HepG2 (cell line): Measurements from ENCODE around the gene TNPO3. TPM values are rescaled to one million over a fixed set of nuclear protein-coding genes. Genes with fewer than 3 reads are reported as not detected.

Source experiments
- DPF2 ChIP-seq: sonication (generic); formaldehyde crosslinking; IDR thresholded peaks from 2 replicates; pipeline ENCODE4 v1.4.0; 2020; ENCODE audit warnings: mild to moderate bottlenecking, low read depth, missing genetic modification reagents, borderline replicate concordance
- KAT2B ChIP-seq: fragments of 150-350 bp; IDR thresholded peaks from 2 replicates; pipeline ENCODE4 v1.6.1; 2014; ENCODE audit warnings: low read depth, low read length, borderline replicate concordance
- TMF1 ChIP-seq: sonication (generic); formaldehyde crosslinking; IDR thresholded peaks from 2 replicates; pipeline ENCODE4 v1.8.1; 2022; ENCODE audit warnings: low read depth, missing genetic modification reagents
- YEATS4 ChIP-seq: sonication (generic); formaldehyde crosslinking; IDR thresholded peaks from 2 replicates; pipeline ENCODE4 v1.4.0; 2020; ENCODE audit warnings: missing genetic modification reagents, borderline replicate concordance
- ZBTB40 ChIP-seq, 2 experiments: fragments of 450-650 bp in 1 of 2; sonication (generic) in 1 of 2; formaldehyde crosslinking in 1 of 2; IDR thresholded peaks; 2 replicates each; pipeline versions ENCODE4 v1.6.1 to v1.8.0; 2016 to 2022; ENCODE audit warnings: antibody characterized with exemption in 1 of 2, mild to moderate bottlenecking in 1 of 2, missing genetic modification reagents in 1 of 2
- ZMAT3 ChIP-seq: sonication (generic); formaldehyde crosslinking; conservative IDR thresholded peaks from 2 replicates; pipeline ENCODE4 v1.7.0; 2021; ENCODE audit warnings: missing genetic modification reagents
- ZSCAN25 ChIP-seq: sonication (generic); formaldehyde crosslinking; IDR thresholded peaks from 2 replicates; pipeline ENCODE4 v1.8.0; 2022; ENCODE audit warnings: mild to moderate bottlenecking, missing genetic modification reagents
- polyA plus RNA-seq, 8 experiments: library from polyadenylated mRNA; depleted of rRNA in 3 of 8; stranded (reverse) in 7 of 8; unstranded in 1 of 8; fragments of >200 nt; fragmentation: Illumina TruSeq in 4 of 8; extraction: Trizol in 4 of 8; gene quantifications; 2 replicates each; pipeline versions ENCODE4 v1.2.1 to v1.2.3, GENCODE V29; 2011 to 2016; ENCODE audit warnings: low read depth in 4 of 8, missing spikeins in 1 of 8, mixed read lengths in 1 of 8; ENCODE audit not compliant: insufficient read depth in 1 of 8
- total RNA-seq, 5 experiments: library from RNA; depleted of rRNA; stranded (reverse); fragments of >200 nt; fragmentation: Illumina TruSeq; extraction: Trizol; gene quantifications; 2 replicates each; pipeline ENCODE4 v1.2.3, GENCODE V29; 2016; ENCODE audit warnings: low read depth in 1 of 5
- TF ChIP-seq, protein P1 (sequence below): sonication (generic); formaldehyde crosslinking; IDR thresholded peaks from 2 replicates; pipeline ENCODE4 v1.8.1; 2022; ENCODE audit warnings: low read depth, mild to moderate bottlenecking, missing genetic modification reagents
- TF ChIP-seq, protein P2 (sequence below): sonication (generic); formaldehyde crosslinking; IDR thresholded peaks from 2 replicates; pipeline ENCODE4 v1.4.0; 2020; ENCODE audit warnings: missing genetic modification reagents

TNPO3 gene
- total and polyA plus RNA-seq, 2 of the 13 experiments (the other 11 are each of a cell fraction or from before 2014, with no cell fraction given), result 23.8 to 44.6 TPM

DNA sequence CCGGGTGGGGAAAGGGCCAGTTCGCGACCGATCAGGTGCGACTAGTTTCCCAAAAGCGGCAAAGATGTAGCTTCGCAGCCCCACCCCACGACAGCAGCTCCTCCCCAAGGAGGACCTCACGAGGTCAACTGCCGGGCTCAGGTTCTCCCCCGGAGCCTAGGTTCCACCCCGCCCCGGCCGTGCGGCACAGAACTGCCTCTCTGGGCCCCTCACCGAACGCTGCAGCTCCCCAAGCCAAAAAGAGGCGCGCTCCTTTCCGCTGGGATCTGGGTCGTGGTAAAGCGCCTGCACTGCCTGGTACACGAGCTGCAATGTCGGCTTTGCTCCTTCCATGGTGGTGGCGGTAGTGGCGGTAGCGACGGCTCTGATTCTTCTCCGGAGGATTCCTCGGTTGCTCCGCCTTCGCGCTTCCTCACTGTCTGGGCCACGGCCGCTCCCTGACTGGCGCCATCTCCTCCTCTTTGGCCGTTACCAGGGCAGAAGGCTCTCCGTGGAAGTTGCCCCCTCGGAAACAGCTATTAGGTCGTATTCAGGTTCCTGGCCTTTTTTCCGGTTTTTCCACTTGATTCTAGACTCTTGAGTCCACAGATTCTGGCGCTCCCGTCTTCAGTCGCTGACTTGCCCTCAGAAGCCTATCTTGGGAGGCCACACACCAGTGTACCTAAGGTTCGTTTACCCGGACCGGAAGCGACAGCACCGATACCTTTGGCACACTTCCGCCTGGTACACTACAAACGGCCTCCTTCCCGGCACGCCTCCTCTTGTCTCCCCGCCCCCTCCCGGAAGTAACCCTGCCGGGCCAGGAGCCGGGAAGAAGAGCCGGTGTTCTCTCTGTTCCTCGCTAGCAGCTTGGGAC, at the start of gene TNPO3 (continued):
- TF ChIP-seq ZBTB40 (IDR thresholded peaks at IDR 0.05), result peak; percentile 97
- TF ChIP-seq ZBTB40 (CRISPR knock-in tag; IDR thresholded peaks at IDR 0.05), result no peak; the same call in 1 of the 2 replicates
- TF ChIP-seq ZSCAN25 (CRISPR knock-in tag), result no peak
- TF ChIP-seq, protein P1, sequence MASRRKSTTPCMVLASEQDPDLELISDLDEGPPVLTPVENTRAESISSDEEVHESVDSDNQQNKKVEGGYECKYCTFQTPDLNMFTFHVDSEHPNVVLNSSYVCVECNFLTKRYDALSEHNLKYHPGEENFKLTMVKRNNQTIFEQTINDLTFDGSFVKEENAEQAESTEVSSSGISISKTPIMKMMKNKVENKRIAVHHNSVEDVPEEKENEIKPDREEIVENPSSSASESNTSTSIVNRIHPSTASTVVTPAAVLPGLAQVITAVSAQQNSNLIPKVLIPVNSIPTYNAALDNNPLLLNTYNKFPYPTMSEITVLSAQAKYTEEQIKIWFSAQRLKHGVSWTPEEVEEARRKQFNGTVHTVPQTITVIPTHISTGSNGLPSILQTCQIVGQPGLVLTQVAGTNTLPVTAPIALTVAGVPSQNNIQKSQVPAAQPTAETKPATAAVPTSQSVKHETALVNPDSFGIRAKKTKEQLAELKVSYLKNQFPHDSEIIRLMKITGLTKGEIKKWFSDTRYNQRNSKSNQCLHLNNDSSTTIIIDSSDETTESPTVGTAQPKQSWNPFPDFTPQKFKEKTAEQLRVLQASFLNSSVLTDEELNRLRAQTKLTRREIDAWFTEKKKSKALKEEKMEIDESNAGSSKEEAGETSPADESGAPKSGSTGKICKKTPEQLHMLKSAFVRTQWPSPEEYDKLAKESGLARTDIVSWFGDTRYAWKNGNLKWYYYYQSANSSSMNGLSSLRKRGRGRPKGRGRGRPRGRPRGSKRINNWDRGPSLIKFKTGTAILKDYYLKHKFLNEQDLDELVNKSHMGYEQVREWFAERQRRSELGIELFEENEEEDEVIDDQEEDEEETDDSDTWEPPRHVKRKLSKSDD (CRISPR knock-in tag), result peak; percentile 40; the same call in 1 of the 2 replicates
- peak; percentile 81; the same call in 1 of the 2 replicates for TF ChIP-seq YEATS4 (CRISPR knock-in tag)
- TF ChIP-seq TMF1 (CRISPR knock-in tag), result no peak
- TF ChIP-seq DPF2, result 0 out of 2 replicates have a peak, but pooled peaks have one; percentile 25
- peak; percentile 90 for TF ChIP-seq ZMAT3 (CRISPR knock-in tag)
- no peak for TF ChIP-seq KAT2B
- TF ChIP-seq, protein P2, sequence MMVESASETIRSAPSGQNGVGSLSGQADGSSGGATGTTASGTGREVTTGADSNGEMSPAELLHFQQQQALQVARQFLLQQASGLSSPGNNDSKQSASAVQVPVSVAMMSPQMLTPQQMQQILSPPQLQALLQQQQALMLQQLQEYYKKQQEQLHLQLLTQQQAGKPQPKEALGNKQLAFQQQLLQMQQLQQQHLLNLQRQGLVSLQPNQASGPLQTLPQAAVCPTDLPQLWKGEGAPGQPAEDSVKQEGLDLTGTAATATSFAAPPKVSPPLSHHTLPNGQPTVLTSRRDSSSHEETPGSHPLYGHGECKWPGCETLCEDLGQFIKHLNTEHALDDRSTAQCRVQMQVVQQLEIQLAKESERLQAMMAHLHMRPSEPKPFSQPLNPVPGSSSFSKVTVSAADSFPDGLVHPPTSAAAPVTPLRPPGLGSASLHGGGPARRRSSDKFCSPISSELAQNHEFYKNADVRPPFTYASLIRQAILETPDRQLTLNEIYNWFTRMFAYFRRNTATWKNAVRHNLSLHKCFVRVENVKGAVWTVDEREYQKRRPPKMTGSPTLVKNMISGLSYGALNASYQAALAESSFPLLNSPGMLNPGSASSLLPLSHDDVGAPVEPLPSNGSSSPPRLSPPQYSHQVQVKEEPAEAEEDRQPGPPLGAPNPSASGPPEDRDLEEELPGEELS (CRISPR knock-in tag), result peak; percentile 4
